ENCODE results near the gene DEPDC5.

DEPDC5 gene

GRCh38 chr22:31897842-31898805 lies 144.3 kb downstream of the DEPDC5 start:
- no peak for DNase-seq

GRCh38 chr22:31898926-31899325 lies 145.1 kb downstream of the DEPDC5 start:
- DNase-seq: no peak

- no peak for DNase-seq
Measured at GRCh38 chr22:31899669-31900068, 145.8 kb downstream of the DEPDC5 start.

GRCh38 chr22:31901388-31902137 lies 147.7 kb downstream of the DEPDC5 start:
- DNase-seq: no peak

- no peak for DNase-seq
Measured at GRCh38 chr22:31904651-31905050, 150.8 kb downstream of the DEPDC5 start.

GRCh38 chr22:31905356-31905755 lies 151.5 kb downstream of the DEPDC5 start:
- no peak for DNase-seq

- DNase-seq: no peak
Measured at GRCh38 chr22:31906086-31906485, 152.3 kb downstream of the DEPDC5 start.

- DNase-seq: no peak
Measured at GRCh38 chr22:31906569-31906968, 152.8 kb downstream of the DEPDC5 start.

- DNase-seq: no peak
Measured at GRCh38 chr22:31909977-31910376, 156.2 kb downstream of the DEPDC5 start.

- no peak for DNase-seq
Measured at GRCh38 chr22:31911565-31912406, 158.0 kb downstream of the DEPDC5 start.

GRCh38 chr22:31912407-31912743 lies 158.6 kb downstream of the DEPDC5 start:
- no peak for DNase-seq

GRCh38 chr22:31915586-31915985 lies 161.8 kb downstream of the DEPDC5 start:
- no peak for DNase-seq

- DNase-seq: no peak
Measured at GRCh38 chr22:31917227-31917921, 163.6 kb downstream of the DEPDC5 start.

GRCh38 chr22:31919730-31920129 lies 165.9 kb downstream of the DEPDC5 start:
- DNase-seq: no peak

GRCh38 chr22:31920306-31920705 lies 166.5 kb downstream of the DEPDC5 start:
- no peak for DNase-seq

- DNase-seq: no peak
Measured at GRCh38 chr22:31921106-31921505, 167.3 kb downstream of the DEPDC5 start.

GRCh38 chr22:31922534-31922933 lies 168.7 kb downstream of the DEPDC5 start:
- DNase-seq: no peak

GRCh38 chr22:31923136-31923535 lies 169.3 kb downstream of the DEPDC5 start:
- DNase-seq: peak in 1 of 2 experiments; percentile 15

GRCh38 chr22:31923747-31924146 lies 169.9 kb downstream of the DEPDC5 start:
- DNase-seq: no peak

GRCh38 chr22:31925056-31925455 lies 171.2 kb downstream of the DEPDC5 start:
- no peak for DNase-seq

GRCh38 chr22:31926024-31926423 lies 172.2 kb downstream of the DEPDC5 start:
- DNase-seq: no peak

GRCh38 chr22:31926969-31927368 lies 173.2 kb downstream of the DEPDC5 start:
- DNase-seq: no peak

All from AML-193 (cell line).